Dermis blood vessel endothelial cell (primary cell): ENCODE results near the gene BNC2. TPM values are rescaled to one million over a fixed set of nuclear protein-coding genes. Genes with fewer than 3 reads are reported as not detected.

Experiments used
- DNase-seq: peaks from one replicate; pipeline ENCODE4 v3.0.0; 2010
- total RNA-seq: library from RNA; depleted of rRNA; stranded (reverse); fragments of >200 nt; gene quantifications from 2 replicates; pipeline ENCODE4 v1.2.3, GENCODE V29; 2014

Gene BNC2
- total RNA-seq, 1 donor from 2014 or later = 12.1 TPM

DNA sequence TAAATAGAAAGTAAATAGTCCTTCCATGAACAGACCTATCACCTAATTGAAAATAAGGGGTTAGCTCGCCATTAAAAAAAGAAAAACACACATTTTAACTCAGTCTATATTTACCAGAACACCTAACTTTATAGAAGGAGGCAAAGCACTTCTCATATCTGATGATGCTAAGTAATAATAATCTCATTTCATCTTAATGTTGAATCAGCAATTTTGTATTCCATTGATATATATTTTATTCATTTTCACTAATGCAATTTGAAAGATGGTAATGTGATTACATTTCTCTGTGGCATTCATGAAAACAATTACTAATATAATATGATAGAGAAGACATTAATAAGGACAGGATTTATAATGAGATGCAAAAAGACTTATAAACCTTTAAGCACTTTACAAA, 276.7 kb downstream of the BNC2 start:
- no peak for DNase-seq

DNA sequence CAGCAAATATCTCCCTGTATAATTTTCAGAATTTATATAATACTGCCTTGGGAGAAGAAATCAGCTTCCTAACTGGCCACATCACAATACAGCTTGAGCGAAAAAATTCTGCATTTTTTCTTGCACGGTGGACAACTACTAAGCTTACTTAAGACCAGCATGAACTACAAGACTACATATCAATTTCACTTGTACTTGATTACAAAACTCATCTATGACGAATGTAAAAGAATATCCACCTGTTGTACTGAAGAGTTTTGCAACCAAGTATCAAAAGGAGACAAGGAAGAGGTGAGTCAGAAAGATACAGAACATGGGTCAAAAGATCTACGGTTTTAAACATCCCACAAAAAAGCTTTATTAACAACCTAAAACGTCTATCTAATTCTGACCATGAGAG, 279.4 kb downstream of the BNC2 start:
- DNase-seq = no peak

DNA sequence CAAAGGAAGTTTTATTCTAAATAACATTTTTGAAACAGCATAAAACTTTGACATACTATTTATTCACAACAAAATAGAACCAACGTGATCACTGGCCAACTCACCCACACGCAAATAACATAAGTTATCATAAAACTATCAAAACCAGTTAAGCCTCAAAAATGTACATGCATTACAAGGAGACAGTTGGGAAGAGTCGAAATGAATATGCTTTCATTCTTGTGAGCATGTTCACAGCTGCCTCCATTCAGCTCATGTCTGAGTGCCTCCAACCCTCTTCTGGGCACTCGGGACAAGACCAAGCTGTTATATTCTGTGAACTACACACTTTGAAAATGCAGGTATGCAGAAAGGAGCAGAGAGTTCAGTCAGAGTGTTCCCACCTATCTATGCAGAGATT, 284.9 kb downstream of the BNC2 start:
- DNase-seq = no peak

DNA sequence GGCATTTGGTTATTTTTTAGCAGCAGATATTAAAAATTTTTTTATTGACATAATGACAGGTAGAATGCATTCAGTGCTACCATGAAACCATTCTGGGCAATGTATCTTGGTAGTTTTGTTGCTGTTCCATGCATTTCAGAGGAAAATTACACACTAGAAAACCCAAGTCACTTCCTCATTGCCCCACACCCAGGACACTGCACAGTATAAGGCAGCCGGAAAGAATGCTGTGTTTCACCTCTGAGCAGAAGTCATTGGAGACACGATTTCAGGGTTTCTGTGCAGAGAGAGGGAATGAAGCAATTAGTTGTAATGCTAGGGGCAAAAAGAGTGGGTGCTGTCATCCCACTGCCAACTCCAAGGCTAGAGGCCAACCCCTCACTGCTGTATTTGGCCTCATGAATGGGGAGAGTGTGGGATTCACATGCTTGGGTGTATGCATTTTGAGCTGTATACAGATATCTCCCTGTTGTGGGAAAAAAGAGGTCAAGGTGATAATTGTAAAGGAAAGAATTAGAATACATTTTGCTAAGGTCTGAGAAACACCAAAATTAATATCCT, 290.5 kb downstream of the BNC2 start:
- DNase-seq = no peak

DNA sequence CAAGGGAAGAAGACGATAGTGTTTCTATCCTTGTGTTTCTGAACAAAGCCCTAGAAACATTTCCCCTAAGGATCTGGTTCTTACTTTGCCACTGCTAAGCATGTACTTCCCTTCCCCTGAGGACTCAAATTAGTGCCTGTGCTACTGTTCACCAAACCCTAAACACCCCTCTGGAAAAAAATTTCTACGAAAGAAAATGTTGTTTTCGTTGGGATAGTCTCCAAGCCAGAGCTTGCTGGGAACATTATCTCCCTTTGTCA, 294.6 kb downstream of the BNC2 start:
- no peak for DNase-seq

DNA sequence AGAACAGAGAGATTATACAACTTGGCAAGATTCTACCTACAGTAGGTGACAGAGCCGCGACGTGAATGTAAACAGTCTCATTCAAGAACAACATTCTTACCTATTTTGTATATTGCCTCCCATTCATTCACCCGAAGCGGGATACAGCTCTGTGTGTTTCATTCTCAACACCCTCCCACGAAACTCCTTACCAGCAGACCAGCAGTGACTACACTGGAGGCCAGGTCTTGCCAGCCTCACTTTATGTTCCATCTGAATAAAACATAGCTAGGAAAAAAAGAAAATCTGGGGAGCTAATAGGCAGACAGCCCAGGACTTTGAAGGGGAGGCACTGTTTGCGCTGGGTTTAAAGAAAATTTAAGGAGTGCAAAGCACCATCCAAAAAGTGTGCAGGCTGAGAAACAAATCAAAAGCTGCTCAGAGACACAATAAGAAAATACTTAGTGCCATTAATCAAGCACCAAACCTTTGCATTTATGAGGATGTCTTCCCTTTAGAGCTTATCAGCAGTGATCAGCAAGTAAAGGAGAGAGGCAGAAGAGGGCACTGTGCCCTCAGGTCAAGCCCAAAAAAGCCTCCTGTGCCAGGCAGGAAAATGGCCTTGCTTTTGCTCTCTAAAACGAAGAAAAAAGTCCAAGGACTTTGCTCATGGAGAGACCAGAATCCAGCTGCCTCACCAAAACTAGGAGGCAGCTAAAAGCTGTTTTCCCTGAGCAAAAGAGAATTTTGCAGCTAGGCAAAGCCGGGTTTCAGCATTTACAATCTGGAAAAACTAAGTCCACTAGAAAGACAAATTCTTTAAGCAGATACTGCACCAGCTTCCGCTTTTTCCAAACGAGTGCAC, 295.1 kb downstream of the BNC2 start:
- DNase-seq = peak; percentile 37

DNA sequence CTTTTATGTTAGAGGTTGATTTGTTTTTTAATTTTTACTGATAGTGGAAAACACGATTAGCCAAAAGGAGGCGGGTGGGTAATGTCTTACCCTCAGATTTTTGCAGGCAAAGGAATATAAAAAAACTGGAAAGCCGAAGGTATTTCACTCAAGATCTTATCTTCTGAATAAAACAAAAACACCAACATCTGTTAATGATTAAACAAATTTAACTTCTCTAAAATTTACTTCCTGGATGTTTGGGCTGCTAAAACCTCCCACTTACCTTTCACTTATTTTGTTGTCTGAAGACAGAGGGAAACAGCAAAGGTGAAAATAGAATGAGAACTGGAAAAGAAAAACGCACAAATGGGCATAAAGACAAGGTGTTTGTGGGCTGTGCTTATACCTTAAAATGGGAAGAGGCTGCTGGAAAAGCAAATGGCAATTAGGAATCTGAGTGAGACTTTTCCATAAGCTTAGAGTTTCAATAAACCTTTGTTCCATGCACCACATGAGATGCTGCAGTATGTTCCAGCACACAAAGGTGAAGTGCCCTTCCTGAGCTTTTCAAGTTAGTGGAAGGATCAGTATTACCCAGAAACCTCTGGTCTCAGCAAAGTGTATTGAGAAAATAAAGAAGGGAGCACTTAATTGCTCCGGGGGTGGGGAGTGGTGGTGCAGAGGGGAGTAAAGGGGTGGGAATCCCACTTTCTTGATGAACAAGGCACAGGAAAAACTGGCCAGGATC, 298.3 kb downstream of the BNC2 start:
- DNase-seq = no peak

DNA sequence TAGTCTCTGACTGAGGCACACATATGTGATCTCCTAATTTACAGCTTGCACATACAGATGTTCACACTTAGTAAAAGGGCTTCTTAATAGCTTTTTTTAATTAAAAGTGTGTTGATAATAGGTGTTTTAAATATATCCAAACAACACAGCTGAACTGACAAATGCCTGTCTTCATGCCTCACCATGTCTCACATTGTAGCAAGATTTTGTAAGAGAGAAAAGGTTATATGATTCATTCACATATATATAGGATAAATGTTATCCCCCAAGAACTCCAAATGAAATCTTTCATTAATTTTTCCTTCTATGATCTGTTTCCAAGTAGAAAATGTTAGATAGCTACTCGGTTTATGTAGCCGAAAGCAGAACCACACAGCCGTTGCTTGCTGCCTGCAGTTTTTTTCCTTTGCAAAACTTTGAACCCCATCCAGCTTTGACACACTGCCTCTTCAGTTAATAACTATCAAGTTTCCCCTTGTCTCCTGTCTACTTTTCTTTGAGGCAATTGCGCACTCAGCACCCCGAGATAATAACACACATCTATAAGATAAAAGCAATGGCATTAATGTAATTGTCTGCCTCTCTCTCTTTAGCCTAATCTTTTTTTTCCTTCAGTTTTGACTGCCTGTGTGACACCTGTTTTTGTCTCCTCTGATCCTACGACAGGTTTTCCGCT, 299.2 kb downstream of the BNC2 start:
- no peak for DNase-seq

DNA sequence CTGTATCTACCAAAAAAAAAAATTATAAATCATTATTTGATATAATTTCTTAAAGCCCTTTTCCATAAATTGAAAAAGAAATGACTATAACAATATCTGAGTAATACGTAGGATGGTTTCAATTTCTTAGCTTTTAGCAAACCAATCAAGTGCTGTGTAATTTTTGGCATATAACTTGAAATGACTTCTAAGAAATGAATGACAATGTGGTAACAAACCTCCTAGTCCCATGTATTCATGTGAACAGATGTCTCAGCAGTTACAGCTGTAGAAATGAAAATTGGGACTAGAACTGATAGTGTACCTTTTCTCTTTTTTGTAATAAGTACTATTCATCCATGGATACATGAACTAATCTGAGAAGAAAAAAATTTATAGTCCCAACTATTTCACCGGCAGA, 307.0 kb downstream of the BNC2 start:
- no peak for DNase-seq

DNA sequence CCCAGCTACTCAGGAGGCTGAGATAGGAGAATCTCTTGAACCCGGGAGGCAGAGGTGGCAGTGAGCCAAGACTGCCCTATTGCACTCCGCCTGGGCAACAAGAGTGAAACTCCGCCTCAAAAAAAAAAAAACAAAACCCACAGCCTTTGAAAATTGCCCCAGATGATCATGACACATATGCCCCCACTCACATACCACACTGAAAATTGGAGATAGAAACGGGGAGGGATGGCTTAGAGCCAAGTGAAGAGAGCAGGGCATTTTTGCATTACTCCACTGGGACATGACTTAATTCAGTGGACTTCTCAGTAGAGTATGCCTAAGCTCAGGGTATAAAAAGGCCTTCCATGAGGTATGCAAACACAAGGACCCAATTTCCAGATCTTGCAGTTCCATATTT, 309.3 kb downstream of the BNC2 start:
- DNase-seq = no peak

DNA sequence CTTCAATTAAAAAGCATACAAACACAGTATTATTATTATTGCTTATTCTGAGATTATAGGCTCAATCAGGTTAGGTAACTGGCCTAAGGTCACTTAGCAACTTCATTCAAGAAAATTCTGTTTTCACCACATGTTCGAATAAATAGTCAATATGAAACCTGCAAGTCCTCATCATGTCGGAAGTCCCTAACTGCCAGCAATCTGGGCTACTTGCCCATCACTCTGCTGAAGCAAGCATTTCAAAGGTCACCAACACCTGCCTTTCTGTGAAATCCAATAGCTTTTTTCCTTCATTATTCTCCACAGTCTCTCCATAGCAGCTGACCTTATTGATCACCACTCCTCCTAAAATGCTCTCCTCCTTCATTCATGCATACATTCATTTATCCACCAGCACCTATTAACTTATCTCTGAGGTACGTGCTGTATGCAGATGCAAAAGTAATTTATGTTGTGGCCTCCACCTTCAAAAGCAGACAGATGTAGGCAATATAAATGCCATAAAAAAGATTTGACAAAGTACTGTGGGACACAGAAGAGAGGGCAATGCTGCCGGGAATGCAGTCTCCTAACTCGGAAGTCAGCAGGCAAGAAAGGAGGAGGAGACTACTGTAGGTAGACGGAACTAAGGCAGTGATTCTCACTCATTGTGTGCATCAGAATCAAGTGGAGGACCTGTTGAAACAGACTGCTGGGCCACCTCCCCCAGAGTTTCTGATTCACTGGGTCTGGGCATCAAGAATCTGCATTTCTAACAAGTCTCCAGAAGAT, 310.9 kb downstream of the BNC2 start:
- DNase-seq = no peak

DNA sequence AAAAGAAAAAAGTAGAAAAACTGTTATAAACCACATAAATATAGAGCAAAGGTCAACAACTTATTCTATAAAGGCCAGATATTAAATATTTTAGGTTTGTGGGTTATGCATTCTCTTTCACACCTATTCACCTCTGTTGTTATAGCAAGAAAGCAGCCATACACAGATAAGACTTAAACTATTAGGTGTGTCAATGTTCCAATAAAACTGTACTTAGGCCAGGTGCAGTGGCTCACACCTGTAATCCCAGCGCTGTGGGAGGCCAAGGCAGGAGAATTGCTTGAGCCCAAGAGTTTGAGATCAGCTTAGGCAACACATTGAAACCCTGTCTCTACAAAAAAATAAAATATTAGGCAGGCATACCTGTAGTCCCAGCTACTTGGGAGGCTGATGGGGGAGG, 314.7 kb downstream of the BNC2 start:
- DNase-seq = no peak

DNA sequence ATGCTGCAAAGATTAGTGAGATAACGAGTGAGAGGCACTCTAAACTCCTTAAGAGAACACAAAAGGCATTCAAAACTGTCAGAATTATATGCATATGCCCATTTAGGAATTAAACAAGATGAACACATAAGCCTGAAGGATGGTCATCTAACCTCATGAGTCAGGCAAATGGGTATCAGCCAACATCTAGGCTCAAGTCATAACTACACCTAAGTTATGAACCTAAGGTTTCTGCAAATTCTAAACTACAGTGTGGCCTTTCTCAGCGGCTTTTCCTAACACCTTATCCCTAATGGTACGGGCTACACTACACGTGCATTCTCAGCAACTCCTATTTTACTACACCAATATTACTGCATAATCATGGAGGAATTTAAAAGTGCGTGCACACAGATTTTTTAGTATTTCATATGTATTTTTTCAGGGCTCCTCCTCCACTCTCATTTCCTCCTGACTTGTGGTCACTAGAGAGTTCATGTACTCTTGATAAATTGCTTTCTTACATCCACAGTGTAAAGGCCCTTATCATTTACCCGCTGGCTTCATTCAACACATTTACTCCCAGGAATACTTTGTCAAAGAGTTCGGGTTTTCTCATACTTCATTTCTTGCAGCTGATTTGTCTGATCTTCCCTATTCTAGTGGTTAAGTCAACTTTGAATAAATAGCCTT, 316.5 kb downstream of the BNC2 start:
- DNase-seq = no peak

DNA sequence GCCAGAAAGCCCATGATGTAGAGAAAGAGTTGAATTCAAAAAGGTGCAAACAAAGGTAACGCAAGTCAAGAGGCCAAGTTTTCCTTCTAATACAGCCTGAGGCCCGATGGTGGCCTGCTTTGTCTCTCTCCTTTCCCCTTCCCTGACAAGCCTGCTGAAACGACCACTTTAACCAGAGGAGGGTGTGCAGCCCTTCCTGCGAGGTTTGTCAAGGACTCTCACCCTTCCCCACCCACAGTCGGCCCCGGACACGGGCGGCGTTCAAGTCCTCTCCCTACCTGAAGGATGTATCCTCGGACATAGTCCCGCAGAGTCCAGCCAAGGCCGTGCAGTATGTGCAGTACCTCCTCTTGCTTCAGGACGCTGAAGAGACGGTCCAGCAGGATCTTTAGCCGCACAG, 318.2 kb downstream of the BNC2 start:
- DNase-seq = no peak

DNA sequence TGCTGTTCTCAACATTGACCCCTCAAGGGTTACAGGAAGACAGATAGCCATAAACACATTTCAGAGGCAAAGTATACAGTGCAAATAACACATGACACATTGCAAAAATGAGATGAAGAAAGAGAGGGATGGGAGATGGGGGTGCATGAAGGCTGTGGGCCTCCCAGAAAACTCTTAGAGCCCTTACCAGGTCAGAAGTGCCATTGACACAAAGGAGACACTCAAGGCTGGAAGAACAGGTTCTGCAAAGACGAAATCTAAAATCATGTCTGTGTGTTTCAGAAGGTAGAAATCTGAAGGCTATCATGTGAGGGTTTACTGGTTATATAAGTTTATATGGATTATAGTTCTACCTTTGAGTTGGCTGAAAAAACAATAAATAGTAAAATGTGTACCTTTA, 318.8 kb downstream of the BNC2 start:
- no peak for DNase-seq

DNA sequence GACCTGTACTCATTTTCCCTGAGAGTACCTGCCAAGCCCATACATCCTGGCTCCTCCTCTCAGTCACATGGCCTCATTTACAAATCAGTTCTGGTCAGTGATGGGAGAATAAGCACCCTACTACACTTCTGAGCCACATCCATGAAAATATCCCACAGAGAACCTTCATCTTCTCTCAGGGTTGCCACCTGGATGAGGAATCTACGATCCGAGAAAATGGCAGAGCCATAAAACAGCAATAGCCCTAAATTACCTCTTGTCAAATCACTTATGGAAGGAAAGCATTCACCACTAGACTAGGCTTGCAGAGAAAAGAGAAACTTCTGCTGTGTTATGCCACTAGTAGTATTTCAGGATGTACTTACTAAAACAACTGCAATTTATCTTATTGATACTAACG, 324.8 kb downstream of the BNC2 start:
- DNase-seq = no peak

DNA sequence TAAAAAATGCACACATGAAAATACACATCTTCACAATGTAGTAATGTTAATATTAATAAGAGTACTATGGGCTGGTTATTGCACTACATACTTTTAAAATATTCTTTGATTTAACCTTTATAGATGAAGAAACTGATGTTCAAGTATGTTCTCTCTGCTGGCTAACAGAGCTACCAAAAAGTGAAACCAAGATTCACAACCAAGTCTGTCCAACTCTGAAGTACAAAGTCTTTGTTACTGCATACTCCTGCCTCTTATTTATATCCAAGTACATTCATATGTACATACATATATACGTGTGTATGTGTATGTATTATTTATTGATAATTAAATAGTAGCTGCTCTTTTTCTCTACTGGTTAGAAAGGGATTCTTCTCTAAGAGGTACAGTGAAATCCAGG, 325.6 kb downstream of the BNC2 start:
- DNase-seq = no peak

DNA sequence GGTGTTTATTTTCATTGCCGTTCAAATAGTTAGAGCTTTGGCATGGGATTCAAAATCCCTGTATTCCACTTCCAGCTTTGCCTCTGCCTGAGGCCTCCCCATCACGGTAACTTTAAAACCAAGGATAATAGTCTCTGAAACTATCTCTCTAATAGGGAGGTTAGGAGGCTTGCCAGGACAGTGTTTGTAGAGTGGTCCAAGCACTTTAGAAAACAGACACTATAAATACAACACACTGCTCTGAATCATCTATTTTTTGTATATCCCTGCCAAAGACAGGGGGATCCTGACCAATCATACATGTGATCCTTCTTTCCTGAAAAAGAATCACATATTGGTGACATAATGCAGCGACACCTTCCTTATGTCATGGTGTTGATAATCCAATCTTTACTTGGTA, 326.8 kb downstream of the BNC2 start:
- DNase-seq = peak; percentile 20

DNA sequence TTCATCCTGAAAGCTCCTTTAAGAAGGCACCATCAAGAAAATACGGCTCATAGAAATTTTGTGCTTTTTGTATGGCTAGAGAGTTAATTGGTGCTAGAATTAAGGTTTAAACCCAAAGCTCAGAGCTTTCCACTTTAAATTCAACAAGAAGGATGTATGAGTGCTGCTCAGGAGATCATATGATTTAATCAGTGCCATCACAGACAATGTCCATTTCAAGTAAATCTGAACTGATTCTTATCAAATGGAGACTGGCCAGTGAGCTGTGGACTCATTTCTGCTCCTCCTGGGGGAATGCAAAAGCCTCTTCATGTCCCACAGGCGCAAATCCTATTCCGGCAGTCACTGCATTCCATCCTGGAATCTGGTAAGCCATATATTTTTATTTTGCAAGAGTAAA, 327.2 kb downstream of the BNC2 start:
- DNase-seq = no peak

DNA sequence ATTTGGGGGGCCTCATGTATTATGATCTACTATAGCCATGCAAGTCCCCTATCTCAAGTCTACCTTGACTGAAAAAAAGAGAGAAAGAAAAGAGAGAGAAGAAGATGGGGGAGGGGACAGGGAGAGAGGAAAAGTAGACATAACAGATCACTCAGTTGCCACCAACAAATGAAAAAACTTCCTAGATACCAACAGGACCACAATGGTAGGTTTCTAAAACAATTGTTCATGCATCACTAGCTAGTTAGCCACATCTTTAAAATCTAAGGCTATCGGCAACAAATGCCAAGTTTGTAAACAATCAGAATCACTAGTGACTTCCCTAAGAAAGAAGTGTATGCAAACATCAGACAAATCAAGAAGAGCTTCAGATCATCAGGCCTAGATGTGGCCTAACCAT, 328.2 kb downstream of the BNC2 start:
- peak; percentile 41 for DNase-seq

DNA sequence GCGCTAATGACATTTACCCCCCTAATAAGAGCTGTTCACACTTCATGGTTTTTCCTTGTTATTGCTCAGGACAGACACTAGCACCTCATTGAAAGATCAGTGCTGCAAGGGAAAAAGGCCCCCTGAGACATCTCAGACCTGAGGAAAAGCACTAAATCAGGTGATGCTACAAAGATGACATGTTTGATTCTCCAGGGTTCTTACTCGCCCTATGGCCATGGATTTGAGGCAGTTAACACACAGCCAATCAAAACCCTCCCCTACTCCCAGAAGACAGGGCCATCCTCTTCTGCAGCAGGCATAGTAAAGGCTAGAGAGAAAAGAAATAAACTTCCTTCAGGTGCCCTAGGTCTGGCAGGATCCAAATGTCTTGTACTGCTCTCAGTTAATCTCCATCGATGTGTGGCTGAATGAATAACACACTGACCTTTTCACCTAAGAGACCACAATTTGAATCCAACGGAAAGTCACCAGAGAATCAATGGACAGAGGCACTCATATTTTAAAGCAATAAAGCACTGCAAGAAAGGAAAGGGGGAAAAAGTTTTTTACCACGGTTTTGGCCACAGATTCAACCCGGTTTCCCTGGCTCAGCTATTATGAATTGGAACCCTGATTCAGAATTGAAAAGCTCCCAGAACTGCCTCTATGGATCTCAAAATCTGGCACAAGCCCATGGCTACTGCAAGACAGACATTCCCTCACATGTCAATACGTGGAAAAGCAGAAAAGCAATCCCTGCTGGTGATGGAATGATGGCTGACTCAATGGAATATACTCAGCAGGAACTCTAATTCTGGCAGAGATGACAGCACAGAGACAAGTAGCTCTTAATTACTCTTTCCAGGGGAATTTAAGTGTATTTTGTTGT, 329.5 kb downstream of the BNC2 start:
- peak; percentile 45 for DNase-seq
